Naive B cell (primary cell): ENCODE results near the gene ZNF747. TPM values are rescaled to one million over a fixed set of nuclear protein-coding genes. Genes with fewer than 3 reads are reported as not detected.

Source experiments
- ATAC-seq, 2 donors: fragments of 150-1000 bp; cut with Tn5 transposase; 2 replicates each; pipeline ENCODE4 v1.10.0; 2021; ENCODE audit warnings: low read depth in 2 of 2, mild to moderate bottlenecking in 2 of 2, moderate library complexity in 2 of 2
- DNase-seq: peaks from one replicate; pipeline ENCODE4 v3.0.0; 2022
- H3K27ac Mint-ChIP-seq, 6 donors: one replicate each; pipeline ENCODE4 v1.8.0; 2020 to 2022; ENCODE audit warnings: mild to moderate bottlenecking in 6 of 6, mixed read lengths in 6 of 6, moderate library complexity in 5 of 6, inconsistent platforms in 2 of 6
- H3K27me3 Mint-ChIP-seq, 3 donors: one replicate each; pipeline ENCODE4 v1.8.0; 2021 to 2022; ENCODE audit warnings: mixed read lengths in 3 of 3, mild to moderate bottlenecking in 1 of 3
- H3K36me3 Mint-ChIP-seq, 2 donors: one replicate each; pipeline ENCODE4 v1.8.0; 2020 to 2022; ENCODE audit warnings: mixed read lengths in 2 of 2, inconsistent platforms in 1 of 2, mild to moderate bottlenecking in 1 of 2
- H3K4me1 Mint-ChIP-seq, 3 donors: one replicate each; pipeline ENCODE4 v1.8.0; 2020 to 2022; ENCODE audit warnings: mixed read lengths in 3 of 3, inconsistent platforms in 1 of 3, mild to moderate bottlenecking in 1 of 3, moderate library complexity in 1 of 3
- H3K4me3 Mint-ChIP-seq, 8 donors: one replicate each; pipeline ENCODE4 v1.8.0; 2020 to 2022; ENCODE audit warnings: mild to moderate bottlenecking in 8 of 8, mixed read lengths in 8 of 8, moderate library complexity in 8 of 8, inconsistent platforms in 2 of 8
- H3K9me3 Mint-ChIP-seq, 7 donors: one replicate each; pipeline ENCODE4 v1.8.0; 2020 to 2022; ENCODE audit warnings: mixed read lengths in 7 of 7, mild to moderate bottlenecking in 5 of 7, inconsistent platforms in 2 of 7, moderate library complexity in 1 of 7
- polyA plus RNA-seq, 6 donors: library from polyadenylated mRNA; unstranded; fragments of 300-500 nt; fragmentation: Illumina TruSeq; gene quantifications; one replicate each; pipeline ENCODE4 v1.2.3, GENCODE V29; 2021; ENCODE audit warnings: low read depth in 6 of 6

The ZNF747 gene
- polyA plus RNA-seq: 10 to 100 TPM; 12.0 to 18.3 (median 15.1) TPM

DNA sequence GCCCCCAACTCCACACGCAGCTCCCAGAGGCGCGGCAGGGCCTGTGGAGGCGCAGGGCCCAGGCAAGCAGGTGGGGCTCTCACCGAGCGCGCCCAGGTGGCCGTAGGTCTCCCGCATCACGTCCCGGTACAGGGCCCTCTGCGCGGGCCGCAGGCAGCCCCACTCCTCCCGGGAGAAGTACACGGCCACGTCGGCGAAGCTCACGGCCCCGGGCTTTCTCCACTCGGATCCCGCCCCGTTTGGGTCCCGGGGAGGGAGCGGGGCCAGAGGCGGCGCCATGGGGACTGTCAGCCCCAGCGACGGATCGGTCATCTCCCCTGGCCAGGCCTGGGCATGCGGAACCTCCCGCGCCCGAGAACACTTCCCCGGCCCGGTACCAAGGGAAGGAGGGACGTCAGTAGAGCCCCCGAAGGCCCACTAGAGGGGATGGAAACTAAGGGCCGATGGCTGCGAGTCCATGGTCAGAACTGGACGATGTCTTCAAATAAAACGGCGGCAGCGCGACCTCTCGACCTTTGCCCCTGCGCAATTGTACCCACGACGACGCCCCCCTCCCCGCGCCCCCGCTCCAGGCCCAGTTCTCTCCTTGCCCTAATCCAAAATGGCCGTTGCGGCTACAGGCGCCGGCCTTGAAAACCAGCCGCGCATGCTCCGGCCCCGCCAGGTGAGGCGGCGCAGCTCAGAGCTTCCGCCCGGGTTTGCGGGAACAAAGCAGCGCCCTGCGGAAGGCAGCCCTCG lies at the start of gene ZNF747:
TSS of gene ZNF747 (minus strand) at position 491 of the 738 bp plus-strand sequence. CDS start at position 312, 179 bp downstream.
- Mint-ChIP-seq H3K36me3 (peaks cover 0 to 7% of the 10 kb centered on the region in 2 donors), H3K27ac (peak within 1 kb of the TSS; percentile 93 to 99 (median 98)), H3K4me3 (peak within 1 kb of the TSS; percentile 90 to 99 (median 98)), H3K4me1 (peaks cover 20 to 49% (median 40%) of the 10 kb centered on the region in 3 donors), H3K9me3 (no peaks in the 10 kb centered on the region), H3K27me3 (no peaks in the 10 kb centered on the region)
- peak; percentile 87 for DNase-seq
- ATAC-seq: peak; percentile 85

DNA sequence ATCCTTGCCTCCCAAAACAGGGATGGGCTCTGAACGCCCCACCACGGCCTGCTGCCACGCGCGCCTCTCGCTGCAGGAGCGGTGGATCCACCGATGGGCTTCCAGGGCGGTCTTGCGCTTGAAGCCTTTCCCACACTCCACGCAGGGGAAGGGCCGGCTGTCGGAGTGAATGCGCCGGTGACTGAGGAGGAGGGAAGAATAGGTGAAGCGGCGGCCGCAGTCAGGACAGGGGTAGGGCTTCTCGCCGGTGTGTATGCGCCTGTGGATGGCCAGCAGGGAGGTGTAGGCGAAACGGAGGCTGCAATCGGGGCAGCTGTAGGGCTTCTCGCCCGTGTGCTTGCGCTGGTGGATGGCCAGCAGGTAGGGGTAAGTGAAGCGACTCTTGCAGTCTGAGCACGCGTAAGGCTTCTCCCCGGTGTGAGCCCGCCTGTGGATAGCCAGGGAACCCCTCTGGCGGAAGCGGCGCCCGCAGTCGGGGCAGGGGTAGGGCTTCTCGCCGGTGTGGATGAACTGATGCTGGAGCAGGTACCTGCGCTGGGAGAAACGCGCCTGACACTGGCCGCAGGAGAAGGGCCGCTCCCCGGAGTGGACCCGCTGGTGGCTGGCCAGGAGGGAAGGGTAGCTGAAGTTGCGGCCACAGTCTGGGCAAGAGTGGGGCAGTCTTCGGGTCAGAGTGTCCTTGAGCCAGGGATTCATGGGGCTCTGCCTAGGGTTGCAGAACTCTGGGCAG lies 48.1 kb upstream of the ZNF747 start:
- ATAC-seq: no peak
- H3K4me3 Mint-ChIP-seq: peak overlapping the region in 2 of 8 donors; percentile 36 to 68
- H3K4me1 Mint-ChIP-seq: peaks cover 12 to 40% (median 22%) of the 10 kb centered on the region in 3 donors

DNA sequence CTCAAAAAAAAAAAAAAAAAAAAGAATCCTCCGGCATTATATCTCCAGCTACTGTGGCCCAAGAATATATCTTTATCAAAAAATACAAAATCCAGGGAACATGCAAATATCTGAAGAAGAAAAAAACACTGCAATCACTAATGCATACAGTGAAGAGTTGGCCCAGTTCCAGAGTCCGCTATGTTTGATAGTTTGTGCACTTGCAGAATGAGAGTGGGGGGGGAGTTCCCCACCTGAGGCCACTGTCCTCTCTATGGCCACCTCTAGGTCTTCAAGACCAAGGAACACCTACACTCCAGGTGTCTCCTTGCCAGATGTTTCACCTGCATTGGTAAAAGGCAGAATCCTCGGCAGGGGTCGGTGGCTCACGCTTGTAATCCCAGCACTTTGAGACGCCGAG lies 46.8 kb upstream of the ZNF747 start:
- Mint-ChIP-seq H3K36me3 (peaks cover 0 to 3% of the 10 kb centered on the region in 2 donors), H3K4me3 (peak overlapping the region in 1 of 8 donors; percentile 12), H3K4me1 (peaks cover 12 to 31% (median 22%) of the 10 kb centered on the region in 3 donors), H3K9me3 (no peaks in the 10 kb centered on the region), H3K27me3 (no peaks in the 10 kb centered on the region), H3K27ac (no peak overlapping the region)
- ATAC-seq: no peak
- DNase-seq: no peak

More for the DNA sequence above, 48.1 kb upstream of the ZNF747 start:
- peaks cover 0 to 3% of the 10 kb centered on the region in 2 donors for H3K36me3 Mint-ChIP-seq
- no peaks in the 10 kb centered on the region for H3K9me3 Mint-ChIP-seq
- no peak for DNase-seq
- no peaks in the 10 kb centered on the region for H3K27me3 Mint-ChIP-seq
- peak overlapping the region in 1 of 6 donors; percentile 75 for H3K27ac Mint-ChIP-seq

DNA sequence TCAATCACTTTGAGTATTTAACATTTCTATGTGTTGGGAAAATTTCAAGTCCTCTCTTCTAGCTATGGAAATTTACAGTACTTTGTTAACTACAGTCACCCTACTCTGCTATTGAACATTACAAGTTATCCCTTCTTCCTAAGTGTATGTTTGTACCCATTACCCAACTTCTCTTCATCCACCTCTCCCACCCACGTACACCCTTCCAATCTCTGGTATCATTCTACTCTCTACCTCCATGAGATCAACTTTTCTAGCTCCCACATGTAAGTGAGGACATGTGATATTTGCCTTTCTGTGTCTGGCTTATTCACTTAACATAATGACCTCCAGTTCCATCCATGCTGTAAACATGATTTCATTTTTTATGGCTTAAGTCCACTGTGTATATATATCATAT lies 40.0 kb upstream of the ZNF747 start:
- DNase-seq: no peak
- Mint-ChIP-seq H3K4me1 (peaks cover 13 to 20% (median 14%) of the 10 kb centered on the region in 3 donors), H3K9me3 (no peaks in the 10 kb centered on the region), H3K36me3 (no peaks in the 10 kb centered on the region), H3K27ac (no peak overlapping the region), H3K27me3 (no peaks in the 10 kb centered on the region), H3K4me3 (peak overlapping the region in 1 of 8 donors; percentile 17)
- no peak for ATAC-seq

DNA sequence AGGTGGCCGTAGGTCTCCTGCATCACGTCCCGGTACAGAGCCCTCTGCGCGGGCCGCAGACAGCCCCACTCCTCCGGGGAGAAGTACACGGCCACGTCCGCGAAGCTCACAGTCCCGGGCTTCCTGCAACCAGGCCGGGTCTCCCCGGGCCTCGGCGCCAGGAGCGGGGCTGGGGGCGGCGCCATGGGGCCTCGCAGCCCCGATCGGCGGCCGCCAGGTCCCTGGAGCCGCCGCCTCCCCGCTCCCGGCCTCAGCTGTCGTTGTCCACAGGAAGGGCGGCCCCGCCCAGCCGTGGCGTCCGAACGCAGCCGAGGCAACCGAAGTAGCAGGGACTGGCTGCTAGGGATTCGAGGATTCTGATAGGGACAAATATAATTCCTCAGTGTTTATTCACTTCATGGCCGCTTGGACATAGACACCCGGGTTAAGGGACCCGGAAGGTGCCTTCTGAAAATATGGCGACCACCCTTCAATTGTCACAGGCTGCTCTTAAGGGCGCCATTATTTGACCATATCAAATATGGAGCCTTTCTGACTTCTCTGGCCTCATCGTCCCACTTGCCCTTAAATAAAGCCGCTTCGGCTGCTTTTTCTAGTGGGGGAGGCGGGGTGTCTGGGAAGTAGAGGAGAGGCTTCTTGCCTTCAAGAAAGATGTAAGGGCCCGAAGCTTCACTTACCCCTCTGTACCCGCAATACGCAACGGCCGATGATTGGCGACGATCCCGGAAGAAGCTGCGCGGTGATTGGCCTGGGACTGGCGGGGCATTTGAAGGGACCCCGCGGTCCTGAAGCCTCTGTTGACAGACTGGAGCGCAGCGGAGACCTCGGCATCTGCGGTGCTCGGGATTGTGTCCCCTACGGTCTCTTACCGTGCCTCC lies 37.0 kb upstream of the ZNF747 start, which contains the start of gene ZNF688:
TSS of gene ZNF688 (minus strand) at position 270 of the 878 bp plus-strand sequence. CDS start at position 185, 85 bp downstream.
- no peaks in the 10 kb centered on the region for H3K27me3 Mint-ChIP-seq
- peak within 1 kb of the TSS; percentile 91 to 98 (median 96) for H3K27ac Mint-ChIP-seq
- H3K4me1 Mint-ChIP-seq: peaks cover 25 to 42% (median 29%) of the 10 kb centered on the region in 3 donors
- H3K4me3 Mint-ChIP-seq: peak within 1 kb of the TSS; percentile 80 to 96 (median 94)
- DNase-seq (peak; percentile 94), ATAC-seq (peak; percentile 84 to 85)
- H3K36me3 Mint-ChIP-seq: no peaks in the 10 kb centered on the region
- H3K9me3 Mint-ChIP-seq: no peaks in the 10 kb centered on the region

DNA sequence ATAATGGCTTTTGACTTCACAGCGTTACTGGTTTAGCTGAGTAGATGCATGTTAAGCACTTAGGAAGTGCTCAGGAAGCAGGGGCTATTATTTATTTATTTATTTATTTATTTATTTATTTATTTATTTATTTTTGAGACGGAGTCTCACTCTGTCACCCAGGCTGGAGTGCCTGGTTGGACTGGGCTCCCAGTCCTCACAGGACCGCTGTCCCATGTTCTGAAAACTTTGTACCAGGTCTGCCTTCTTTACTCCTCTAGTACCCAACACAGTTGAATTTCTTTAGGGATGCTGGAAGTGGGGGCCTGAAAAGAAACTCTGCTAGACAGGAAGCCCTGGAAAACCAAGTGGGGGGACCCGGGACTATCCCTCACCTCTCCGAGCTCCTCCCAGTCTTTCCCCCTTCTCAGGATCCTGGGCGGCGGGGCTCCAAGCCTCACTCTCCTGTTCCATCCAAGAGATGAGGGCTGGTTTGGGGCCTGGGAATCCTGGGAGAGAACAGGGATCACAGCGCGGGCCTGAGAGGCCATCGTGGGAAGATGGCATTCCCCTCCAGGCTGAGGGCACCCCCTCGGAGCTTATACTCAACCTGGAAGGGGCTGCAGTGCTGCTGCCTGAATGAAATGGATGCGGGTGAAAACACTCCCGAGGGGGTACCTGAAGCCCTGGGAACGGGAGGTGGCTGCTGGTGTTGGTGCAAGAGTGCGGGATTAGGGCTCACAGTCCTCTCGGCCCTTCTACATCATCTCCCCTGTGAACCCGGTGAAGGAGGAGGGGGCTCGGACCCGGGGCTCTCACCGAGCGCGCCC lies 36.2 kb upstream of the ZNF747 start:
- ATAC-seq (no peak), DNase-seq (no peak)
- no peaks in the 10 kb centered on the region for H3K27me3 Mint-ChIP-seq
- H3K9me3 Mint-ChIP-seq: no peaks in the 10 kb centered on the region
- H3K27ac Mint-ChIP-seq: peak overlapping the region; percentile 61 to 98 (median 92)
- peak overlapping the region; percentile 80 to 96 (median 90) for H3K4me3 Mint-ChIP-seq
- peaks cover 25 to 42% (median 36%) of the 10 kb centered on the region in 3 donors for H3K4me1 Mint-ChIP-seq
- no peaks in the 10 kb centered on the region for H3K36me3 Mint-ChIP-seq

DNA sequence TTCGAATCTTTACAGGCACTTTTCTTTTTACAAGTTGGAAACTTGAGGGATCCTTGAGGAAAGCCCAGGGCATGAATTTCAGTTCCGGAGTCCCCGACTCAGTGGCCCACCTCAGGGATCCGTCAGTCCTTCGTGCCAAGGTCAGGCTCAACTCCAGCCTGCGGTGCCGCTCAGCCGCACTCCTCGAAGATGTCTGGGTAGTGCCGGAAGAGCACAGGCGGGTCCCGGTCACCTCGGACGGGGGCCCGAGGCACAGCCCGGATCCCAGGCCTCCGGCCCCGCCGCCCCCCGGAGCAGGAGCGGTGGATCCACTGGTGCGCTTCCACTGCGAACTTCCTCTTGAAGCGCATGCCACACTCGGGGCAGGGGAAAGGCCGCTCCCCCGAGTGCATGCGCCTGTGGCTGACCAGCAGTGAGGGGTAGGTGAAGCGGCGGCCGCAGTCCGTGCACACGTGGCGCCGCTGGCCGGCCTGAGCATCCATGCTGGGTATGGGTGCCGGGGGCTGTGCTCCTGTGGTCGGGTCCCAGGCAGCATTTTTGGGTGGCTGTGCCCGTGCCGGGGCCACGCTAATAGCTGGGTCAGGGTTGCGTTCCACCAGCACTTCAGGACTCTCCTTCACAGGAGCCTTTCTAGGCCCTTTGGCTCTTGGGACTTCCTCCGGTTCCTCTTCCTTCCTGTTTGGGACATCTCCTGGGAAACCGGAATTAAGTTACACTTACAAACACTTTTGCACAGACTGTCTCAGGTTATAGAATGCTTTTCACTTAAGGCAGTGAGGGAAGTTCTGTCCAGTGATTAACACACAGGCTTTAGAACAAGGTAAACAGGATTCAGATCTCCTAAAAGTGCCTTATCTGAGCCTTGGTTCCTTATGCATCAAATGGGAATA lies 35.3 kb upstream of the ZNF747 start:
- ATAC-seq (no peak), DNase-seq (no peak)
- H3K27ac Mint-ChIP-seq: peak overlapping the region in 2 of 6 donors; percentile 61 to 91
- peak overlapping the region in 5 of 8 donors; percentile 35 to 96 (median 85) for H3K4me3 Mint-ChIP-seq
- H3K9me3 Mint-ChIP-seq: no peaks in the 10 kb centered on the region
- no peaks in the 10 kb centered on the region for H3K36me3 Mint-ChIP-seq
- no peaks in the 10 kb centered on the region for H3K27me3 Mint-ChIP-seq
- H3K4me1 Mint-ChIP-seq: peaks cover 25 to 42% (median 36%) of the 10 kb centered on the region in 3 donors

DNA sequence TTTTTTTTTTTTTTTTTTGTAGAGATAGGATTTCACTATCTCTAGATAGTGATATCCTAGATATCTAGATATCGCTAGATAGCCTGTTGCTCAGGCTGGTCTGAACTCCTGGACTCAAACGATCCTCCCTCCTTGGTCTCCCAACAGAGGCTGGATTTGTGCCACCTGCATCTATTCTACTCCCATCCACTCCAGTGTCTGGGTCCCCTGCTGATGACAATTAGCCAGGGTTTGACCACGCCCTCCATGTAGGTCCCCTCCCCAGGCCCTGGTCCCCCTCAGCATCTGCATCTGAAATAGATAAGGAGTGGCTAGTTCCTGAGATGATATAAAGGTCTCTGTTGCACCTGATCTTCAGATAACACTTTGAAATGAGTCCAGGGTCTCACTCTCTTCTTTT lies 34.6 kb upstream of the ZNF747 start:
- H3K27ac Mint-ChIP-seq: peak overlapping the region in 1 of 6 donors; percentile 47
- H3K9me3 Mint-ChIP-seq: no peaks in the 10 kb centered on the region
- peaks cover 21 to 42% (median 36%) of the 10 kb centered on the region in 3 donors for H3K4me1 Mint-ChIP-seq
- no peak for DNase-seq
- no peaks in the 10 kb centered on the region for H3K27me3 Mint-ChIP-seq
- no peak for ATAC-seq
- peak overlapping the region in 6 of 8 donors; percentile 9 to 69 (median 28) for H3K4me3 Mint-ChIP-seq
- no peaks in the 10 kb centered on the region for H3K36me3 Mint-ChIP-seq

DNA sequence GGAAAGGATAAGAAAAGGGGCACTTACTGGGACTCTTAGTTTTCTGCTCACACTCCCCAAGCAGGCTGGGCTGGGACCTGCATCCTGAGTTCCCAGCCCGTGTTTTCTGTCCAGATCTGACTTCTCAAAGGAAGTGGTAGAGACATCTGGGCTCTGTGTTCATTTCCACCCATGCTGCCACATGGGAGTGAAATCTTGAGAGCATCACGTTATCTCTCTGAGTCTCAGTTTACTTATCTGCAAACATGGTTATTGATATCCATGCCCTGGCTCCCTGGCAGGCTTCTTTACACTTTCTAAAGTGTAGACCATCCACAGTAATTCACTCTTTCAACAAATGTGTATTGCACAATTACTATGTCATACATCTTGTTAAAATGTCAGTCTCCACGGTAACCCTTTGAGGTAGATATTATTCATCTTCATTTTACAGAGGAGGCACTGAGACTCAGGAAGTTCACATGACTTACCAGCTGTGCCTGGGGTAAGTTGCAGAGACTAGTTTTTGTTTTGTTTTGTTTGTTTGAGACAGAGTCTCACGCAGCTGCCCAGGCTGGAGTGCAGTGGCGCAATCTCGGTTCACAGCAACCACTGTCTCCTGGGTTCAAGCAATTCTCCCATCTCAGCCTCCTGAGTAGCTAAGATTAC lies 33.5 kb upstream of the ZNF747 start:
- no peaks in the 10 kb centered on the region for H3K27me3 Mint-ChIP-seq
- H3K9me3 Mint-ChIP-seq: no peaks in the 10 kb centered on the region
- H3K36me3 Mint-ChIP-seq: no peaks in the 10 kb centered on the region
- peak overlapping the region in 7 of 8 donors; percentile 56 to 91 (median 79) for H3K4me3 Mint-ChIP-seq
- H3K4me1 Mint-ChIP-seq: peaks cover 17 to 37% (median 36%) of the 10 kb centered on the region in 3 donors
- ATAC-seq (peak; percentile 11 to 20), DNase-seq (peak; percentile 37)
- H3K27ac Mint-ChIP-seq: peak overlapping the region; percentile 72 to 96 (median 88)

DNA sequence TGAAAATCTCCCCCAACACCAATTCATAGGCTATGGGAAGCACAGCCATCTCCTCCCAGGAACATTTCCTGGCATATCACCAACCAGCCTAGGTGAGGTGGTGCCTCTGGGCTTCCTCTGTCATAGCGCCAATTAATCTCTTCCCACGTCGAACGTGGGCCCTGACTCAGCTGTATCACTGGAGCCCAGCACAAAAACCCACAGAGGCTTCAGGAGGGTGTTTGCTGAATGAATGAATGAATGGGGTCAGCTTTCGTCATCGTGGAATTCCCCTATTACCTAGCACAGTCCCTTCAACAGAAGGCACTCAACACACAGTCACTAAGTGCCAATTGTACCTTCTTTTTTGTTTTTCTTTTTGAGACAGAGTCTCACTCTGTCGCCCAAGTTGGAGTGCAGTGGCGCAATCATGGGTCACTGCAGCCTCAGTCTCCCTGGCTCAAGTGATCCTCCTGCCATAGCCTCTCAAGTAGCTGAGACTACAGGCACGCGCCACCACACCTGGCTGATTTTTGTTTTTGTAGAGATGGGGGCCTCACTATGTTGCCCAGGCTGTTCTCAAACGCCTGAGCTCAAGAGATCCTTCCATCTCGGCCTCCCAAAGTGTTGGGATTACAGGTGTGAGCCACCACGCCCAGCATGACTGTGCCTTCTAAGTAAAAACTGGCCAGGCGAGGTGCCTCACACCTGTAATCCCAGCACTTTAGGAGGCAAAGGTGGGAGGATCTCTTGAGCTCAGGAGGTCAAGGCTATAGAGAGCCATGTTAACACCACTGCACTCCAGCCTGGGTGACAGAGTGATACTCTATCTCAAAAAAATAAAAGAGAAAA lies 32.7 kb upstream of the ZNF747 start:
- H3K9me3 Mint-ChIP-seq: peaks cover 0 to 2% (median 0%) of the 10 kb centered on the region in 7 donors
- H3K36me3 Mint-ChIP-seq: no peaks in the 10 kb centered on the region
- no peaks in the 10 kb centered on the region for H3K27me3 Mint-ChIP-seq
- peaks cover 15 to 35% (median 34%) of the 10 kb centered on the region in 3 donors for H3K4me1 Mint-ChIP-seq
- H3K4me3 Mint-ChIP-seq: peak overlapping the region in 2 of 8 donors; percentile 84 to 88
- no peak for ATAC-seq
- peak overlapping the region in 2 of 6 donors; percentile 30 to 86 for H3K27ac Mint-ChIP-seq
- no peak for DNase-seq
